Transverse colon (tissue), 4 donors: ENCODE measurements around the gene SF1. TPM values are rescaled to one million over a fixed set of nuclear protein-coding genes. Genes with fewer than 3 reads are reported as not detected.

ENCODE experiments used
- DNase-seq: peaks from one replicate; pipeline ENCODE4 v3.0.0-alpha.2; 2019
- H3K27ac ChIP-seq, 4 donors: fragments of 200-600 bp; sonication (generic); 2 replicates each; pipeline ENCODE4 v1.5.1; 2016 to 2018; ENCODE audit warnings: inconsistent platforms in 4 of 4
- H3K27me3 ChIP-seq: fragments of 200-600 bp; sonication (generic); 2 replicates; pipeline ENCODE4 v1.5.1; 2017; ENCODE audit warnings: inconsistent platforms
- H3K36me3 ChIP-seq, 4 donors: fragments of 200-600 bp; sonication (generic); 2 replicates each; pipeline ENCODE4 v1.5.1; 2017 to 2019; ENCODE audit warnings: inconsistent platforms in 4 of 4
- H3K4me1 ChIP-seq, 4 donors: fragments of 200-600 bp; sonication (generic); 2 replicates each; pipeline ENCODE4 v1.5.1; 2017 to 2020; ENCODE audit warnings: inconsistent platforms in 4 of 4
- H3K4me3 ChIP-seq, 4 donors: fragments of 200-600 bp; sonication (generic); 1 replicate in 1 of 4; 2 replicates in 3 of 4; pipeline versions ENCODE4 v1.5.1 to v1.6.1; 2017 to 2019; ENCODE audit warnings: inconsistent platforms in 4 of 4
- H3K9me3 ChIP-seq, 2 donors: fragments of 200-600 bp; sonication (generic); 2 replicates each; pipeline ENCODE4 v1.5.1; 2017 to 2019; ENCODE audit warnings: inconsistent platforms in 2 of 2
- CTCF ChIP-seq, 5 experiments: fragments of 200-600 bp in 3 of 5; fragments of 450-650 bp in 2 of 5; sonication (generic) in 3 of 5; IDR thresholded peaks; 1 replicate in 2 of 5; 2 replicates in 3 of 5; pipeline ENCODE4 v1.5.1; 2016 to 2017; ENCODE audit warnings: antibody characterized with exemption in 5 of 5, inconsistent platforms in 3 of 5, mild to moderate bottlenecking in 2 of 5, moderate library complexity in 1 of 5
- EP300 ChIP-seq: sonication (generic); formaldehyde crosslinking; IDR thresholded peaks from one replicate; pipeline ENCODE4 v1.6.1; 2017; ENCODE audit warnings: antibody characterized with exemption, low read depth
- POLR2A ChIP-seq: fragments of 450-650 bp; IDR thresholded peaks from one replicate; pipeline ENCODE4 v1.6.1; 2016; ENCODE audit warnings: antibody characterized with exemption, mild to moderate bottlenecking, moderate library complexity
- POLR2AphosphoS5 ChIP-seq, 3 donors: sonication (generic); formaldehyde crosslinking; IDR thresholded peaks; one replicate each; pipeline ENCODE4 v1.6.1; 2016; ENCODE audit warnings: antibody characterized with exemption in 3 of 3
- WGBS, 2 donors: methylation state at CpG; one replicate each; pipeline ENCODE4 v1.1.5; 2018; ENCODE audit warnings: low coverage in 1 of 2; 5-methylcytosine and 5-hydroxymethylcytosine counted together
- in situ Hi-C, 4 donors: fragments of 200-750 bp; cut with MboI; loops; one replicate each; pipeline versions ENCODE4 v1.15.0 to v1.15.1; 2017; ENCODE audit warnings: low sequenced_read_pairs in 3 of 4, low pct_ligation_motif_present in 1 of 4, low pct_unique_long_range_greater_than_20kb in 1 of 4
- intact Hi-C: fragments of 100-400 bp; cut with DNase I; formaldehyde crosslinking; loops from one replicate; pipeline ENCODE4 v1.15.1; 2023; ENCODE audit warnings: low total_unique reads
- total RNA-seq, 4 donors: library from RNA; depleted of rRNA; stranded (reverse); fragments of >200 nt; gene quantifications; one replicate each; pipeline ENCODE4 v1.1.0, GENCODE V29; 2016

The SF1 gene
- total RNA-seq, 4 donors from 2014 or later = 196 to 458 (median 377) TPM

- no peak for DNase-seq
- intact Hi-C loops (no loop called here), in situ Hi-C loops (no loop called here)
- Histone ChIP-seq H3K4me1 (peaks cover 0 to 13% (median 0%) of the 10 kb centered on the region in 4 donors), H3K4me3 (no peak overlapping the region), H3K27ac (no peak overlapping the region), H3K27me3 (no peaks in the 10 kb centered on the region), H3K36me3 (no peaks in the 10 kb centered on the region), H3K9me3 (no peaks in the 10 kb centered on the region)
- TF ChIP-seq CTCF (IDR thresholded peaks at IDR 0.05) = no peak
- no peak for TF ChIP-seq POLR2AphosphoS5 (IDR thresholded peaks at IDR 0.05)
- no peak for TF ChIP-seq POLR2A
- no peak for TF ChIP-seq EP300
- 84% methylated on average over 25 of the region's 25 CpGs; no CpG with 5 or more reads in 1 of the 2 donors for WGBS, 2 donors
Observed at GRCh38 chr11:64790205-64791095, 12.1 kb upstream of the SF1 start.

- H3K4me1 ChIP-seq = peaks cover 0 to 19% (median 2%) of the 10 kb centered on the region in 4 donors
- intact Hi-C loops = no loop called here
- H3K36me3 ChIP-seq = no peaks in the 10 kb centered on the region
- no peak for TF ChIP-seq POLR2AphosphoS5 (IDR thresholded peaks at IDR 0.05)
- TF ChIP-seq EP300 = no peak
- TF ChIP-seq POLR2A = no peak
- TF ChIP-seq CTCF (IDR thresholded peaks at IDR 0.05) = no peak
- no peak overlapping the region for H3K27ac ChIP-seq
- WGBS, 2 donors = 92 to 93% methylated on average over 3 to 13 of the region's 15 CpGs
- no peaks in the 10 kb centered on the region for H3K9me3 ChIP-seq
- DNase-seq = no peak
- in situ Hi-C loops = no loop called here
- H3K4me3 ChIP-seq = no peak overlapping the region
- no peaks in the 10 kb centered on the region for H3K27me3 ChIP-seq
Observed at GRCh38 chr11:64789331-64790204, 11.2 kb upstream of the SF1 start.

GRCh38 chr11:64788321-64789215 lies 10.2 kb upstream of the SF1 start:
- Histone ChIP-seq H3K4me1 (peaks cover 0 to 21% (median 3%) of the 10 kb centered on the region in 4 donors), H3K4me3 (no peak overlapping the region), H3K27ac (no peak overlapping the region), H3K27me3 (no peaks in the 10 kb centered on the region), H3K9me3 (no peaks in the 10 kb centered on the region), H3K36me3 (no peaks in the 10 kb centered on the region)
- no peak for DNase-seq
- in situ Hi-C loops = no loop called here
- 88 to 100% methylated on average over 1 to 8 of the region's 9 CpGs for WGBS, 2 donors
- intact Hi-C loops = no loop called here
- TF ChIP-seq POLR2A = no peak
- TF ChIP-seq EP300 = no peak
- TF ChIP-seq CTCF (IDR thresholded peaks at IDR 0.05) = no peak
- no peak for TF ChIP-seq POLR2AphosphoS5 (IDR thresholded peaks at IDR 0.05)
